Left kidney (tissue), 2 donors: Measurements from ENCODE around the gene DPF3. TPM values are rescaled to one million over a fixed set of nuclear protein-coding genes. Genes with fewer than 3 reads are reported as not detected.

Source experiments
- DNase-seq: peaks from one replicate; pipeline ENCODE4 v3.0.0-alpha.2; 2013
- polyA plus RNA-seq: library from polyadenylated mRNA; unstranded; fragments of 120-200 nt; gene quantifications from one replicate; pipeline ENCODE4 v1.2.1, GENCODE V29; 2013; ENCODE audit not compliant: insufficient read length

Gene DPF3
- polyA plus RNA-seq, 1 donor: 5.3 TPM

DNA sequence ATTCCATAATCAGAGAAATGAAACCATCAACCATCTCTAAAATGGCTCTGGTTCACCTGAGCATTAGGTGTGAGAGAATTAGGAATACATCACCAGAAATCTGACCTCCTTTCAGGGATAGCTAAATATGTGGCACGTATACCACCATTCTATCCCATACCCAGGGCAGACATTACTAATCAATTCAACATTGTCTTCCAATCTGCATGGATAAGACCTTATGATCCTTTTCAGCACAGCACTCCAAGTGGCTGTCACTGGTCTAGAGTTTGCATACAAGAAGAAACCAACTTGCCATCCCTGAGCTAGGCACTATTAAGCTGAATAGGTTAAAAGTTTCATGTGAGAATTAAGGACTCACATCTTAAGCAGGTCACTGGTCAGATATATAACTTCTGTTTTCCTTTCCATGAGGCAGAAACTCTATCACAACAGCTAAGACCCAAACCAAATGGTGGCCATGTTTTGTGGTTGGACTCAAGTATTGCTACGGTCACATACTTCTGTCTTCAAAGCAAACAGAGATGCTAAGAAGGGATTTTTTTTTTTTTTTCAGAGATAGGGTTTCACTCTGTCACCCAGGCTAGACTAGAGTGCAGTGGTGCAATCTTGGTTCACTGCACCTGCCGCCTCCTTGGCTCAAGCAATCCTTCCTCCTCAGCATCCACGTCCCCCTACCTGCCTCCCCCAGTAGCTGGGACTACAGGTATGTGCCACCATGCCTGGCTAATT, 249.0 kb downstream of the DPF3 start:
- DNase-seq: no peak

DNA sequence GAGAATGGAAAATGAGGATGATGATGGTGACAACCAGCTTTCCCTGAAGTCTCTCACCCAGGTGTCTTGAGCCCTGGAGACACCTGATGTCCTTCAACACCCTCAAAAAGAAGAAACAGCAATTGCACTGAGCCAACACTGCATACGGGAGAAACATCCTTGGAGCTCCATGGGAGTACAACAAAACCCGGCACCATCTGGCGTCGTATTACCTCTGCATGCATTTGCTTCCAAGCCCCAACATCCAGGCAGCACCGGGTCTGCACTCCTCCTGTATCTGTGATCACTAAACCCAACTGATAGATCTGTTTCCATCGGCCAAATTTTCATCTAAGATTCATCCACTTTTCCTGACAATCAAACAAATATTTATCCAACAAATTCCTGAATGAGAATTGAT, 249.9 kb downstream of the DPF3 start:
- DNase-seq: no peak

- DNase-seq: no peak
Measured at GRCh38 chr14:72643317-72643801, 250.5 kb downstream of the DPF3 start.

DNA sequence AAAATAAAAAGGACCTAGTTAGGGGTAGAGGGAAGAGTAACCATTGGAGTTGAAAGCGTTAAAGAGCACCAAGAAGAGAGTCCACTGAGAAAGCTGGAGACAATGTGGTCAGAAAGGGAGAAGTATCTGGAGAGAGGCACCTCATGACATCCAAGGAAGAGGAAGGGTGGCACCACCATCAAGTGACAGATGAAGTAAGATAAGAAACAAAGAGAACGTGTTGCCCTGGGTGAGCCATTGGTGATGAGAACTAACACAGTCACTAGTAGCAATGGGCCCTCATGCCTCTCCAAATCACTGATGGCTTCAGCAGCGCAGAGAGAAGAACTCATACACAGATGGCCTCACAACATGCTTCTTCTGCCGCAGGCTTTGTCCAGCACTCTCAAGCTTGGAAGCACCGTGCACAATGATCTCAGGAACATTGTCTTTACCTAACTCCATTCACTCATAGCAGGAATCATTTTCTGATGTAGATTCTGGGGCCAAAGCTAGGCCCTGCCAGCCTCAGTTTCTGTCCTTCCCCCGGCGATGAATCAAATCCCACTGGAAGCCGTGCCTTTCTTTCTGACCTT, 252.9 kb downstream of the DPF3 start:
- no peak for DNase-seq

DNA sequence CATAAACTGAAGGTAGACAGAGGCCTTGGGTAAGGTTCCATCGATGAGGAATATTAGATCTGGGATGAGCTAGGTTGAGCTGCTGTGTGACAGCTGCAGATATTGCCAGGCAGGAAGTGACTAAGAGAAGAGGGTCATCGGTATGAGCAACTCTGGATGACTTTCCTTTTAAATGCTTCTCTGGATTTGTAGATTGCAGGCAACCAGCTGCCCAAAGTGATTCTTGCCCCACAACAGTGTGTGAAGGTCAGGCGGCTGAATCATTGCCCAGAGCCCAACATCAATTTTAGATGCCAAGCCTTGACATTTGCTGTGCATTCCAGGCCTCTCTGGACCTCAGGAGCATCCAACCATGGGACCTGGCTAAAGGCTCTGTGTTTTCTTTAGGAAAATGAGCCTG, 255.9 kb downstream of the DPF3 start:
- DNase-seq: no peak

- DNase-seq: no peak
Measured at GRCh38 chr14:72636871-72637270, 257.0 kb downstream of the DPF3 start.

DNA sequence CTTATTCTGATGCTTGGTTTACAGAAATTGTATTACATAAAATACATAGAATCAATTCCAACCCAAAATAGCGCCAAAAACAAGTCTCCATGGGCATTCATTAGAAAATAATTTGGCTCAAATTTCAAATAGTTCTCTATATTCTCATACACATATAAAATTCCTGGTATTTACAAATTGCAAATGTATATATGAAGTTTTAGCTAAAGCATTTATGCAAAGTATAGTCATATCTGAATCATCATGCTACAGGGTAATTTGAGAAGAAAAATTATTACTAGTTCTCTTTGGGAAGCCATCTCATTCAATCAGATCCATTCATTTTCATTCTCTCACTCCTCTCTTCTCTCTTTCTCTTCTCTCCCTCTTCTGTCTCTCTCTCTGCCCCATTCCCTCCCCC, 257.8 kb downstream of the DPF3 start:
- DNase-seq: no peak

GRCh38 chr14:72634691-72635616, 258.9 kb downstream of the DPF3 start:
- no peak for DNase-seq

GRCh38 chr14:72633551-72633950, 260.4 kb downstream of the DPF3 start:
- DNase-seq: no peak

GRCh38 chr14:72632727-72633126, 261.2 kb downstream of the DPF3 start:
- no peak for DNase-seq

DNA sequence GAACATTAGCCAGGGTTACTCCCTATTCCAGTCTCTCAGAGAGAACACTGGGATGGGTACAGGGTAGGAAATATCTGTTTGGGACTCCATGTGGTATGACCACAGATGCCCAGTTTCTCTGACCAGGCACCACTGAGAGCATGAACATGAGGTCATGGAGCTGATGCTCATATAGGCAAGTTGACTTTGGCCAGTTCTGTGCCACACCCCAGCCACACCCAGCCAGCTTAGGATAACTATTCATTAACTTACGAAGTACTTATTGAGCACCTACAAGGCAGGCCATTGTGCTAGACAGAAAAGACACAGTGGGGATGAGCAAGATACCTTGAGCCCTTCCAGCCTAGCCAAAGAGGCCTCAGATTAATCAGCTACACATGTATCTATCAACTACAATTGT, 262.5 kb downstream of the DPF3 start:
- no peak for DNase-seq

GRCh38 chr14:72630374-72630773, 263.5 kb downstream of the DPF3 start:
- DNase-seq: no peak

- no peak for DNase-seq
Measured at GRCh38 chr14:72629534-72629933, 264.4 kb downstream of the DPF3 start.

- no peak for DNase-seq
Measured at GRCh38 chr14:72625689-72626088, 268.2 kb downstream of the DPF3 start.

DNA sequence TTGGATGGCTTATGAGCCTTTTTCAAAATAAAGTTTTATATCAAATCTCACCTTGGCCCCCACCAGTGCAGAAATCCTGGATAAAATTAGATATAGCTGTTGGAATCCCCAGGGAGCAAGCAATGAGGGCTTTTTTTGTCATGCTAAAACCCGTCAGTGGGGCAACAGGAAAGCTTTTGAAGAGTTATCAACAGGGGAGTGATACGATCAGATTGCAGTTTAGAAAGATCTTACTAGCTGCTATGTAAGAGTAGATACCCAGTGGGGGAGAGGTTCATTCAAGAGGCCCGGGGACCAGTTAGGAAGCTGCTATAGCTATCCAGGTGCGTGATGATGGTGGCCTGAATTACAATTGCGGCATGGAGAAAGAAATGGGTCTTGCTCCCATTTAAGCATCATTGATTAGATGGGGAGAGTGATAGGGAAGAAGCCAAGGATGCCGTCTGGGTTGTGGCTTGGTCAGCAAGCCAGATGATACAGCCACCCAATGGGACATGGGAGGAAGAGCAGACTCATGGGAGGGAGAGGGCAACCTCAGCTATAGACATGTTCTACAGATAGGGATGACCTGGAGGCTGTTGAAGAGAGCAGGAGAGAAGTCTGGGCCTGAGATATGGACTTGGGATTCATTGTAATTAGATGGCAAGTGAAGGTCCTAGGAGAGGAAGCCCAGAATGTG, 272.4 kb downstream of the DPF3 start:
- no peak for DNase-seq

GRCh38 chr14:72619881-72620280, 274.0 kb downstream of the DPF3 start:
- no peak for DNase-seq

DNA sequence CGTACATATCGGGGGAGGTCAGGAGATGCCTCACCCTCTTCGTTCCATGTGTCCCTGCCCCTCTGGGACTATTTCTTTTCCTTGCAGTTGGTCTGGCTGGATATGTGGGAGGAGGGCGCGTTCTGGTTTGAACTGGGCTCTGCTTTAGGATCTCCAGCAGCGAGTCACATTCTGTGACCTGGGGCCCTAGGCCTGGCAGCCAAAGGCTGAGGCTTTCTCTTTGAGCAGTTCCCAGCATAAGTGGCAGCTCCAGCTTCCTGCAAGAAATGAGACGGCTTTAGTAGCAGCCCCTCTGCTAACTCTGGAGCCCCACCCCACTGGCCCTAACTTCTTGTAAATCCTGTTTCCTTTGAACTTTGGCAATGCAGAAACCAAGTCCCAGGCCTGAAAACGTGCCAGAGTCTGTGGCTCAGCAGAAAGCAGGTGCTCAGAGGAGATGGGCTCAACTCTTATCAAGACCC, 274.8 kb downstream of the DPF3 start:
- DNase-seq: no peak

DNA sequence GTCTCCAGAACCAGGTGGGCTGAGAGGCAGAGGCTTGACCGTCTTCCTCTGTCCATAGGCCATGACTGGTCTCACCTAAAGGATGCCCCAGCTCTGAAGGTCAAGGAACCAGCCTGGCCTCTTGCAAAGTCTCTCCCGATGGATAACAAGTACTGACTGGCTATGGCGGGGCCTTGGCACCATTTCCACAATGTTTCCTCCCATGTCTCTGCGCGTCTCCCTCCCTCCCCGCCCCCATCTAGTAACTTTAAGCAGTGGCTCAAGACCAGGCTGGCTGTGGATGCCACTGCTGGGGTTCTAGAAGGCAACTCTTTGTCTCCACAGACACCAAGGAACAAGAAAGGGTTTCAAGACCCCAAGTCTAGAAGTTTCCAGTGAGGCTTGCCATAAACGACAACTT, 275.5 kb downstream of the DPF3 start:
- DNase-seq: no peak

DNA sequence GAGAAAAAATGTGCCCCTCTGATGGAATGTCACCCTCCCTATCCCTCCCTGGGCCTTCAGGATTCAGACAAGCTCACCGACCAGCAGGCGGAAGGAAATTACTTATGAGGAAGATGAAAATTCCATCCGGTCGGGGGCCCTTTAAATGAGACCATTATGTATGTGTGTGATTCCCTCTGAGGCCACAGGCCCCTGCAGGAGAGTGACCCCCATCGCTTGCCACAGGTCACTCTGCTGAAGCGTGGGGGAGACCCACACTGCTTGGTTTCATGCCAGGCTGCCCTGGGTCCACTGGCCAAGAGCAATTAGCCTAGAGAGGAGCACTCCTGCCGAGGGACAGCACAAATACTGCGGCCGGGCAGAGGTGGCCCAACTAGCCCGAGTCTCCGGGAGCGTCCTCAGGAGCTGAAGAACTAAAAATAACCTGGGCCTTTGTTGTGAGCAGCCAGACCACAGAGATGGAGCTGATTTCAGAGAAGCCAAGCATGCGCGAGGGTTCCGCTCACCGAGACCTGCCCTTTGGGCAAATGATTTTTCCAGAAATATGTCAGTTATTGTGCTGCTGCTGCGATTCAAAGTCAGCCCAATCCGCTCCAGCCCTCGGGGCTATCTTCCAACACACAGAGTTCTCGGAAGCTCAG, 276.4 kb downstream of the DPF3 start:
- no peak for DNase-seq

- no peak for DNase-seq
Measured at GRCh38 chr14:72616811-72617210, 277.1 kb downstream of the DPF3 start.

GRCh38 chr14:72616294-72616693, 277.6 kb downstream of the DPF3 start:
- no peak for DNase-seq
